H1 (cell line): ENCODE measurements around the gene PPP1R9A. TPM values are rescaled to one million over a fixed set of nuclear protein-coding genes. Genes with fewer than 3 reads are reported as not detected.

Experiments used
- CBX8 ChIP-seq: fragments of 300-800, 300-1000 bp; sonication (generic); IDR thresholded peaks from 2 replicates; pipeline ENCODE4 v1.7.1; 2016; ENCODE audit warnings: low read depth, low read length, borderline replicate concordance
- HDAC6 ChIP-seq: IDR thresholded peaks from one replicate; pipeline ENCODE4 v1.7.1; 2012; ENCODE audit warnings: low read depth, mild to moderate bottlenecking, inconsistent platforms, low read length, moderate library complexity
- polyA plus RNA-seq, 7 experiments: library from polyadenylated mRNA; depleted of rRNA in 3 of 7; stranded (reverse) in 5 of 7; unstranded in 2 of 7; fragments of >200 nt in 5 of 7; fragments of 200-250 nt in 2 of 7; gene quantifications; 1 replicate in 5 of 7; 2 replicates in 1 of 7; 4 replicates in 1 of 7; pipeline versions ENCODE4 v1.2.1 to v1.2.3, GENCODE V29; 2011 to 2013; ENCODE audit warnings: missing spikeins in 2 of 7, mixed read lengths in 2 of 7
- total RNA-seq: library from RNA; stranded (reverse); fragmentation: NEBNext Ultra II Directional; extraction: Animal tissue kit (Norgen Biotek cat#: 25700); gene quantifications from 2 replicates; pipeline ENCODE4 v1.2.1, GENCODE V29; 2021
- TF ChIP-seq, protein P1 (sequence below): IDR thresholded peaks from 2 replicates; pipeline ENCODE4 v1.6.1; 2012; ENCODE audit warnings: low read length, inconsistent platforms

PPP1R9A gene
- total and polyA plus RNA-seq, 2 of the 8 experiments (the other 6 are each of a cell fraction or from before 2014, with no cell fraction given), result 3.0 to 20.3 TPM

DNA sequence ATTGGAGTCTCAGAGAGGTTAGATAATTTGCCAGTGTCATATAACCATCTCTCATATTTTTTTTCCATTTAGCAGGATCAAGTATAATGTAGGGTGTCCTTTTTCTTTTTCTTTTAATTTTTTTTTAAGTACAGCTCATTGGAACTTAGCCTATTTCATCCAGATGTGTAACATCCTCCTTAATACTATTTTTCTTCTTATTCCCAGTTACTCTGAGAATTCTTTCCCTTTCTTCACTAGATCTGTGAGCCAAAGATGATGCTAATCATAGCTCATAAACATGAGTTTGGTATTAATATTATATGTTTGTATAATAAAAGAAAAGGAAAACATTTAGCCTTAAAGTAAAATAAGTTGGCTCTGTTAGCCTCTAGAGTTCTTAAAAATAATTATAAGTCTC is 32.8 kb downstream of the PPP1R9A start (continued):
- TF ChIP-seq, protein P1, sequence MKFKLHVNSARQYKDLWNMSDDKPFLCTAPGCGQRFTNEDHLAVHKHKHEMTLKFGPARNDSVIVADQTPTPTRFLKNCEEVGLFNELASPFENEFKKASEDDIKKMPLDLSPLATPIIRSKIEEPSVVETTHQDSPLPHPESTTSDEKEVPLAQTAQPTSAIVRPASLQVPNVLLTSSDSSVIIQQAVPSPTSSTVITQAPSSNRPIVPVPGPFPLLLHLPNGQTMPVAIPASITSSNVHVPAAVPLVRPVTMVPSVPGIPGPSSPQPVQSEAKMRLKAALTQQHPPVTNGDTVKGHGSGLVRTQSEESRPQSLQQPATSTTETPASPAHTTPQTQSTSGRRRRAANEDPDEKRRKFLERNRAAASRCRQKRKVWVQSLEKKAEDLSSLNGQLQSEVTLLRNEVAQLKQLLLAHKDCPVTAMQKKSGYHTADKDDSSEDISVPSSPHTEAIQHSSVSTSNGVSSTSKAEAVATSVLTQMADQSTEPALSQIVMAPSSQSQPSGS, result no peak
- TF ChIP-seq HDAC6 (no peak), CBX8 (no peak)
